Spleen (tissue), 11 donors: ENCODE data around the gene SENP5. TPM values are rescaled to one million over a fixed set of nuclear protein-coding genes. Genes with fewer than 3 reads are reported as not detected.
"Not testable (repeated sequence)": the region's sequence is repeated elsewhere in the genome, so short reads cannot be mapped to it uniquely, and the experiment has no call there.

Experiments
- DNase-seq: peaks from one replicate; pipeline ENCODE4 v3.0.0-alpha.2; 2020
- H3K27ac ChIP-seq, 8 donors: fragments of 200-600 bp; sonication (generic) in 7 of 8; 1 replicate in 4 of 8; 2 replicates in 4 of 8; pipeline versions ENCODE4 v1.5.0 to v1.8.0; 2016 to 2021; ENCODE audit warnings: inconsistent platforms in 4 of 8, mild to moderate bottlenecking in 4 of 8, moderate library complexity in 1 of 8
- H3K27me3 ChIP-seq, 7 donors: fragments of 200-600 bp; sonication (generic) in 6 of 7; replicated peaks in 1 of 7; 1 replicate in 4 of 7; 2 replicates in 3 of 7; pipeline versions ENCODE4 v1.5.0 to v1.8.0; 2016 to 2021; ENCODE audit warnings: inconsistent platforms in 3 of 7, mild to moderate bottlenecking in 1 of 7
- H3K36me3 ChIP-seq, 6 donors: fragments of 200-600 bp; sonication (generic) in 5 of 6; 1 replicate in 4 of 6; 2 replicates in 2 of 6; pipeline versions ENCODE4 v1.5.0 to v1.8.0; 2016 to 2021; ENCODE audit warnings: inconsistent platforms in 2 of 6
- H3K4me1 ChIP-seq, 6 donors: fragments of 200-600 bp; sonication (generic) in 5 of 6; 1 replicate in 3 of 6; 2 replicates in 3 of 6; pipeline versions ENCODE4 v1.5.0 to v1.8.0; 2016 to 2021; ENCODE audit warnings: inconsistent platforms in 3 of 6
- H3K4me3 ChIP-seq, 8 donors: fragments of 200-600 bp; sonication (generic) in 7 of 8; 1 replicate in 4 of 8; 2 replicates in 4 of 8; pipeline versions ENCODE4 v1.5.0 to v1.8.0; 2016 to 2021; ENCODE audit warnings: inconsistent platforms in 4 of 8, mild to moderate bottlenecking in 4 of 8, moderate library complexity in 2 of 8
- H3K9me3 ChIP-seq, 8 donors: fragments of 200-600 bp; sonication (generic) in 7 of 8; 1 replicate in 4 of 8; 2 replicates in 4 of 8; pipeline versions ENCODE4 v1.5.0 to v1.8.0; 2016 to 2021; ENCODE audit warnings: inconsistent platforms in 4 of 8
- CTCF ChIP-seq, 11 experiments: fragments of 200-600 bp in 7 of 11; fragments of 450-650 bp in 4 of 11; sonication (generic) in 4 of 11; IDR thresholded peaks in 8 of 11; conservative IDR thresholded peaks in 3 of 11; 1 replicate in 7 of 11; 2 replicates in 4 of 11; pipeline versions ENCODE4 v1.4.0 to v1.8.0; 2016 to 2021; ENCODE audit warnings: antibody characterized with exemption in 11 of 11, inconsistent platforms in 4 of 11, mild to moderate bottlenecking in 1 of 11
- POLR2A ChIP-seq, 3 donors: fragments of 450-650 bp; IDR thresholded peaks; one replicate each; pipeline ENCODE4 v1.5.1; 2017; ENCODE audit warnings: antibody characterized with exemption in 3 of 3, mild to moderate bottlenecking in 1 of 3
- POLR2AphosphoS5 ChIP-seq, 3 donors: sonication (generic); formaldehyde crosslinking; IDR thresholded peaks; one replicate each; pipeline ENCODE4 v1.5.1; 2017; ENCODE audit warnings: antibody characterized with exemption in 3 of 3
- WGBS, 5 donors: extraction: QIAGEN DNeasy Blood & Tissue Kit in 3 of 5; methylation state at CpG; one replicate each; pipeline versions ENCODE4 v1.1.5 to v1.1.7; 2013 to 2018; 5-methylcytosine and 5-hydroxymethylcytosine counted together
- intact Hi-C: fragments of 100-400 bp; cut with DNase I; formaldehyde crosslinking; loops from one replicate; pipeline ENCODE4 v1.15.0; 2023; ENCODE audit warnings: low total_unique reads
- polyA plus RNA-seq, 3 donors: library from polyadenylated mRNA; stranded (reverse); fragments of 200-250 nt; gene quantifications; one replicate each; pipeline ENCODE4 v1.2.1, GENCODE V29; 2013
- total RNA-seq, 7 donors: library from RNA; depleted of rRNA in 3 of 7; stranded (reverse); fragments of >200 nt in 3 of 7; fragmentation: NEBNext Ultra II Directional in 4 of 7; extraction: Animal tissue kit (Norgen Biotek cat#: 25700) in 4 of 7; gene quantifications; one replicate each; pipeline versions ENCODE4 v1.1.0 to v1.2.1, GENCODE V29; 2016 to 2021
- donor health status: healthy with polysubstance abuse.
- donor health status: DM: no; HTN: no; CAD: no; lungs with moderate emphysema.
- donor health status: DM: no; HTN: no; CAD: no.
- donor health status: Bipolar disorder and iron deficiency.
- donor health status: healthy.
- donor health status: DM: no; HTN: no; CAD: no.
- donor health status: DM: yes; HTN: yes; CAD: no.

SENP5 gene
- total and polyA plus RNA-seq, 10 donors = 5.0 to 59.6 (median 47.1) TPM

DNA sequence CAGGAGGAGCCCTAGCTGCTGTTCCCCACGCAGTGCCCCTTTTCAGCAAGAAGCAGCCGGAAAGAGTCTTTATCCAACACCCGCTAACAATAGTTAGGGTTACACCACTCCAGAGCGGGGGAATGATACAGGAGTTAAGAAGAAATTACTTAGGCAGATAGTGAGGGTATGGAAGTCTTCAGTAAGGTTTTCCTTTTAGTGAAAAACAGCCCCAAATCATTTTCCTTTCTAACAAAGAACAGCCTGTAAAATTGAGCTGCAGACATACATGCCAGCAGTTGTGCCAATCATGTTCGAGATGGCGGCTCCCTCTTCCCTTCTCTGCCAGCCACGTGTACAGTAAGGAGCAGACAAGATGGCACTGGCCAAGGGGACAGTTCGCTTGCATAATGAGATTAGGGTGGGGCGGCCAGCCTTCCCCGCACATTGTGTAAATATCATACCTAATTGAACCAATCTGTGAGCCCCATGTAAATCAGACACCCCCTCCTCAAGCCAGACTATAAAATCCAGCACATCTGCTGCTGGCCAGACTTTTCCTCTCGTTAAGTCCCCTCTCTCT, 18.5 kb upstream of the SENP5 start:
- no peak overlapping the region for H3K27ac ChIP-seq
- H3K4me3 ChIP-seq = no peak overlapping the region
- WGBS, 5 donors = 82 to 89% (median 85%) methylated on average over 11 of the region's 11 CpGs
- H3K9me3 ChIP-seq = no peaks in the 10 kb centered on the region
- no peak for DNase-seq
- H3K36me3 ChIP-seq = no peaks in the 10 kb centered on the region
- no peak for TF ChIP-seq POLR2A (IDR thresholded peaks at IDR 0.05)
- TF ChIP-seq CTCF (IDR thresholded peaks at IDR 0.05 in 8 of 11, conservative IDR thresholded peaks at IDR 0.05 in 3 of 11) = no peak
- no peak for TF ChIP-seq POLR2AphosphoS5 (IDR thresholded peaks at IDR 0.05)
- intact Hi-C loops = loop anchor here (10.0 kb wide), 1 partner anchor 116 kb away; the partner anchor contains the start of gene PIGZ
- H3K4me1 ChIP-seq = no peaks in the 10 kb centered on the region
- no peaks in the 10 kb centered on the region for H3K27me3 ChIP-seq

DNA sequence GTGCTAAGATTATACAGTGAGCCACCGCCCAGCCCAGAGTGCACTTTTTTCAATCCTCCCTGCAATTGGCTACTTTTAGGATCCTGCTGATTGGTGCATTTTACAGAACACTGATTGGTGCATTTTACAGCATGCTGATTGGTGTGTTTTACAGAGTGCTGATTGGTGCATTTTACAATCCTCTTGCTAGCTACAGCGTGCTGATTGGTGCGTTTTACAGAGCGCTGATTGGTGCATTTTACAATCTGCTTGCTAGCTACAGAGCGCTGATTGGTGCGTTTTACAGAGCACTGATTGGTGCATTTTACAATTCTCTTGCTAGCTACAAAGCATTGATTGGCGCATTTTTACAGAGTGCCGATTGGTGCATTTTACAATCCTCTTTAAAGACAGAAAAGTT, 4.7 kb upstream of the SENP5 start:
- intact Hi-C loops = loop anchor here (10.0 kb wide), 1 partner anchor 82 kb away; the partner anchor contains the start of gene NCBP2
- H3K27me3 ChIP-seq, H3K36me3 ChIP-seq, H3K4me1 ChIP-seq, H3K9me3 ChIP-seq, H3K27ac ChIP-seq, DNase-seq, H3K4me3 ChIP-seq: not testable (repeated sequence)
- 91 to 95% (median 94%) methylated on average over 8 of the region's 8 CpGs for WGBS, 5 donors

GRCh38 chr3:196867155-196867506, 589 bp upstream of the SENP5 start:
- DNase-seq = no peak
- intact Hi-C loops = loop anchor here (10.0 kb wide), 1 partner anchor 78 kb away; the partner anchor contains the start of gene NCBP2

DNA sequence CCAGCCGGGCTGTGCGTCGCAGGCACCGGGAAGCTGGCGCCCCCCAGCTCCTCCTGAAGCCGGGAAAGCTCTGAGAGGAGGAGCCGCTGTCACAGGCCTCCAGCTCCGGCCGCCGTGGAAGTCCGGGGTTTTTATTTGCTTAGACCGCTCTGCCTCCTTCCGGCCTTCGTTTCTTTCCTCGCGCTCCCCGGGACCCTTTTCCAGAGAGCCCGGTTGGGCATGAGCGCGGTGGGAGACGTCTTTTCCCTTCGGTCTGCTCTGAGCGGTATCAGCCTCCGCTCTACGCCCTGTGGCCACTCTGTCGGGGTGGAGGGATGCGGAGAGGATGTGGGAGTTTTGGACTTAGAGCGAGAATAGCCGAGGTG, 559 bp downstream of the SENP5 start:
- peaks cover 0 to 26% (median 0%) of the 10 kb centered on the region in 6 donors for H3K36me3 ChIP-seq
- 0 to 1% (median 0%) methylated on average over 19 to 29 of the region's 29 CpGs for WGBS, 5 donors
- TF ChIP-seq POLR2A (IDR thresholded peaks at IDR 0.05) (no peak), POLR2AphosphoS5 (IDR thresholded peaks at IDR 0.05) (no peak), CTCF (IDR thresholded peaks at IDR 0.05 in 8 of 11, conservative IDR thresholded peaks at IDR 0.05 in 3 of 11) (no peak)
- peak overlapping the region; percentile 87 to 99 (median 96) for H3K4me3 ChIP-seq
- H3K27ac ChIP-seq = peak overlapping the region; percentile 89 to 97 (median 94)
- H3K9me3 ChIP-seq = peaks cover 0 to under 1% (median 0%) of the 10 kb centered on the region in 8 donors
- H3K27me3 ChIP-seq = no peaks in the 10 kb centered on the region
- DNase-seq = no peak
- peaks cover 19 to 62% (median 46%) of the 10 kb centered on the region in 6 donors for H3K4me1 ChIP-seq
- intact Hi-C loops = loop anchor here (10.0 kb wide), 1 partner anchor 77 kb away; the partner anchor contains the start of gene NCBP2

More at GRCh38 chr3:196867155-196867506, 589 bp upstream of the SENP5 start:
- Histone ChIP-seq H3K27ac (peak overlapping the region; percentile 89 to 97 (median 94)), H3K4me3 (peak overlapping the region; percentile 87 to 99 (median 96)), H3K4me1 (peaks cover 19 to 50% (median 41%) of the 10 kb centered on the region in 6 donors), H3K9me3 (peaks cover 0 to 7% (median 3%) of the 10 kb centered on the region in 8 donors), H3K27me3 (no peaks in the 10 kb centered on the region), H3K36me3 (peaks cover 0 to 19% (median 0%) of the 10 kb centered on the region in 6 donors)
- TF ChIP-seq CTCF (IDR thresholded peaks at IDR 0.05 in 8 of 11, conservative IDR thresholded peaks at IDR 0.05 in 3 of 11) = no peak
- no peak for TF ChIP-seq POLR2A (IDR thresholded peaks at IDR 0.05)
- TF ChIP-seq POLR2AphosphoS5 (IDR thresholded peaks at IDR 0.05) = no peak
- 43 to 52% (median 47%) methylated on average over 6 of the region's 6 CpGs for WGBS, 5 donors
